Keratinocyte (primary cell): Measurements from ENCODE around the gene FBXO44. TPM values are rescaled to one million over a fixed set of nuclear protein-coding genes. Genes with fewer than 3 reads are reported as not detected.

Experiments
- DNase-seq: peaks from one replicate; pipeline ENCODE4 v3.0.0-alpha.2; 2011; ENCODE audit warnings: low read depth, missing footprints, low spot score
- FAIRE-seq: peaks from 2 replicates; lab custom pipeline; 2011; peaks lifted over from hg19 to GRCh38; lab: Jason Lieb, UNC
- H2AFZ ChIP-seq: 2 replicates; pipeline ENCODE4 v1.6.0; 2012; ENCODE audit warnings: low read length, control low read depth, inconsistent platforms; ENCODE audit not compliant: control insufficient read depth
- H3K27ac ChIP-seq: 2 replicates; pipeline ENCODE4 v1.5.1; 2011; ENCODE audit warnings: low read length; ENCODE audit not compliant: control insufficient read depth, insufficient read depth
- H3K27me3 ChIP-seq: 3 replicates; pipeline ENCODE4 v1.6.0; 2011; ENCODE audit warnings: low read length; ENCODE audit not compliant: control insufficient read depth, insufficient read depth; ENCODE audit errors: extremely low read depth
- H3K36me3 ChIP-seq, 2 experiments: 2 replicates in 1 of 2; 3 replicates in 1 of 2; pipeline ENCODE4 v1.5.1; 2011; ENCODE audit warnings: low read length in 2 of 2, mild to moderate bottlenecking in 1 of 2; ENCODE audit not compliant: control insufficient read depth in 2 of 2, insufficient read depth in 2 of 2; ENCODE audit errors: extremely low read depth in 1 of 2
- H3K4me1 ChIP-seq: 3 replicates; pipeline ENCODE4 v1.5.1; 2011; ENCODE audit warnings: low read length; ENCODE audit not compliant: control insufficient read depth, insufficient read depth; ENCODE audit errors: extremely low read depth
- H3K4me2 ChIP-seq: 3 replicates; pipeline ENCODE4 v1.6.0; 2011; ENCODE audit warnings: low read depth, low read length; ENCODE audit not compliant: control insufficient read depth, insufficient read depth; ENCODE audit errors: extremely low read depth
- H3K4me3 ChIP-seq, 3 experiments: fragments of 200-600 bp in 1 of 3; sonication (generic) in 1 of 3; 2 replicates in 2 of 3; 3 replicates in 1 of 3; pipeline ENCODE4 v1.5.1; 2011 to 2016; ENCODE audit warnings: low read length in 3 of 3, mild to moderate bottlenecking in 3 of 3, control low read depth in 2 of 3, inconsistent platforms in 1 of 3, low read depth in 1 of 3, mixed read lengths in 1 of 3, mixed run types in 1 of 3, moderate library complexity in 1 of 3; ENCODE audit not compliant: control insufficient read depth in 2 of 3, insufficient read depth in 2 of 3; ENCODE audit errors: extremely low read depth in 1 of 3
- H3K79me2 ChIP-seq: 2 replicates; pipeline ENCODE4 v1.6.0; 2012; ENCODE audit warnings: low read length; ENCODE audit not compliant: control insufficient read depth, insufficient read depth
- H3K9ac ChIP-seq: 3 replicates; pipeline ENCODE4 v1.6.0; 2011; ENCODE audit warnings: low read length; ENCODE audit not compliant: control insufficient read depth, insufficient read depth; ENCODE audit errors: extremely low read depth
- H3K9me1 ChIP-seq: 3 replicates; pipeline ENCODE4 v1.6.0; 2011; ENCODE audit warnings: low read length; ENCODE audit not compliant: control insufficient read depth, insufficient read depth; ENCODE audit errors: extremely low read depth
- H3K9me3 ChIP-seq: 2 replicates; pipeline ENCODE4 v1.5.1; 2012; ENCODE audit warnings: low read depth, low read length; ENCODE audit not compliant: control insufficient read depth
- H4K20me1 ChIP-seq: 3 replicates; pipeline ENCODE4 v1.6.0; 2011; ENCODE audit warnings: low read length; ENCODE audit not compliant: control insufficient read depth, insufficient read depth; ENCODE audit errors: extremely low read depth
- CTCF ChIP-seq, 3 experiments: IDR thresholded peaks in 1 of 3; conservative IDR thresholded peaks in 1 of 3; optimal IDR thresholded peaks in 1 of 3; 2 replicates in 2 of 3; 3 replicates in 1 of 3; pipeline versions ENCODE3 to v1.5.1; 2011; ENCODE audit warnings: low read length in 3 of 3, mild to moderate bottlenecking in 3 of 3, moderate library complexity in 2 of 3, control low read depth in 1 of 3, inconsistent platforms in 1 of 3; ENCODE audit not compliant: insufficient read depth in 2 of 3; ENCODE audit errors: extremely low read depth in 1 of 3
- EZH2 ChIP-seq: IDR thresholded peaks from one replicate; pipeline ENCODE4 v1.6.1; 2012; ENCODE audit warnings: inconsistent platforms, mild to moderate bottlenecking, low read length, moderate library complexity
- dilution Hi-C: fragments of 300-500 bp; cut with MboI; formaldehyde crosslinking; loops from one replicate; pipeline ENCODE4 v1.7.0; 2020; ENCODE audit warnings: low sequenced_read_pairs; ENCODE audit not compliant: extremely low pct_ligation_motif_present
- polyA plus RNA-seq, 5 experiments: library from polyadenylated mRNA; depleted of rRNA in 3 of 5; stranded (reverse) in 3 of 5; stranded (forward) in 1 of 5; unstranded in 1 of 5; fragments of >200 nt; gene quantifications; 1 replicate in 1 of 5; 2 replicates in 3 of 5; 3 replicates in 1 of 5; pipeline versions ENCODE4 v1.2.1 to v1.2.3, GENCODE V29; 2011 to 2012; ENCODE audit warnings: missing spikeins in 2 of 5, low read depth in 1 of 5, low replicate concordance in 1 of 5

FBXO44 gene
- polyA plus RNA-seq, 1 donor (not counting 4 experiments of a cell fraction or from before 2014, with no cell fraction given) = 23.1 TPM

- Histone ChIP-seq H3K4me2 (no peak overlapping the region), H3K79me2 (no peaks in the 10 kb centered on the region), H3K4me3 (no peak overlapping the region), H3K36me3 (no peaks in the 10 kb centered on the region), H2AFZ (no peak overlapping the region), H3K9me1 (no peaks in the 10 kb centered on the region), H3K9ac (no peak overlapping the region), H4K20me1 (no peaks in the 10 kb centered on the region), H3K4me1 (no peaks in the 10 kb centered on the region), H3K9me3 (no peaks in the 10 kb centered on the region), H3K27me3 (no peaks in the 10 kb centered on the region), H3K27ac (no peak overlapping the region)
- DNase-seq (no peak), FAIRE-seq (no peak)
- TF ChIP-seq EZH2 (no peak), CTCF (optimal IDR thresholded peaks at IDR 0.05 in 1 of 3, IDR thresholded peaks at IDR 0.05 in 1 of 3, conservative IDR thresholded peaks at IDR 0.05 in 1 of 3; ENCODE audit: extremely low read depth in 1 of 3, insufficient read depth in 2 of 3, low read length in 3 of 3) (no peak)
- dilution Hi-C loops = no loop called here
These were observed 16.6 kb upstream of the FBXO44 start for GRCh38 chr1:11638121-11638520.

GRCh38 chr1:11639372-11639771 is 15.3 kb upstream of the FBXO44 start:
- FAIRE-seq (no peak), DNase-seq (no peak)
- Histone ChIP-seq H3K4me1 (no peaks in the 10 kb centered on the region), H3K27me3 (no peaks in the 10 kb centered on the region), H3K9me1 (no peaks in the 10 kb centered on the region), H3K36me3 (no peaks in the 10 kb centered on the region), H3K9me3 (no peaks in the 10 kb centered on the region), H4K20me1 (no peaks in the 10 kb centered on the region), H3K4me2 (no peak overlapping the region), H3K79me2 (no peaks in the 10 kb centered on the region), H3K4me3 (no peak overlapping the region), H2AFZ (no peak overlapping the region), H3K9ac (no peak overlapping the region), H3K27ac (no peak overlapping the region)
- TF ChIP-seq EZH2 = no peak
- dilution Hi-C loops = no loop called here

- Histone ChIP-seq H3K79me2 (no peaks in the 10 kb centered on the region), H3K4me2 (no peak overlapping the region), H3K27me3 (no peaks in the 10 kb centered on the region), H4K20me1 (no peaks in the 10 kb centered on the region), H3K9me3 (no peaks in the 10 kb centered on the region), H3K4me1 (no peaks in the 10 kb centered on the region), H3K36me3 (no peaks in the 10 kb centered on the region), H3K27ac (no peak overlapping the region), H2AFZ (no peak overlapping the region), H3K4me3 (no peak overlapping the region), H3K9ac (no peak overlapping the region), H3K9me1 (no peaks in the 10 kb centered on the region)
- DNase-seq = no peak
- TF ChIP-seq EZH2 (no peak), CTCF (optimal IDR thresholded peaks at IDR 0.05 in 1 of 3, IDR thresholded peaks at IDR 0.05 in 1 of 3, conservative IDR thresholded peaks at IDR 0.05 in 1 of 3; ENCODE audit: extremely low read depth in 1 of 3, insufficient read depth in 2 of 3, low read length in 3 of 3) (no peak)
- dilution Hi-C loops = no loop called here
- FAIRE-seq = no peak
These were observed 14.6 kb upstream of the FBXO44 start for GRCh38 chr1:11640101-11640500.
